NCI-H1436 treated with DMSO at 0.1 percent for 48 hours (cell line): Measurements from ENCODE around the gene WDTC1.

Source experiments
- DNase-seq: peaks from one replicate; lab custom pipeline; 2025; lab: John Stamatoyannopoulos, UW

The WDTC1 gene

DNA sequence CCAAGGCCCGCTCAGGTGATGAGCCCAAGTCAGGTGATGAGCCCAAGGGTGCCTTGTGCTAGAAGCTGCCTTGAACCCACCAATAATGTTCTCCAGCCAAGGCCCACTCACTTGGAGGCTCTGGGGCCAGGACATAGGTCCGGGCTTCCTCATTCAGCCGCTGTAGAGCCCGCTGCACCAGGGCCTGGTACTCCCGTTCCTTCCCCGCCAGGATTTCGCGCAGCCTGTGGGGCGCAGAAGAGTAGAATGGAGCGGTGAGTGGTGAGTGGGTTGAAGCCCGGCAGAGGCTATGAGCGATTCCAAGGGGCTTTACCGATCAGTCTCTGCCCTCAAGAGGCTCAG is 121.8 kb downstream of the WDTC1 start:
- DNase-seq: no peak

DNA sequence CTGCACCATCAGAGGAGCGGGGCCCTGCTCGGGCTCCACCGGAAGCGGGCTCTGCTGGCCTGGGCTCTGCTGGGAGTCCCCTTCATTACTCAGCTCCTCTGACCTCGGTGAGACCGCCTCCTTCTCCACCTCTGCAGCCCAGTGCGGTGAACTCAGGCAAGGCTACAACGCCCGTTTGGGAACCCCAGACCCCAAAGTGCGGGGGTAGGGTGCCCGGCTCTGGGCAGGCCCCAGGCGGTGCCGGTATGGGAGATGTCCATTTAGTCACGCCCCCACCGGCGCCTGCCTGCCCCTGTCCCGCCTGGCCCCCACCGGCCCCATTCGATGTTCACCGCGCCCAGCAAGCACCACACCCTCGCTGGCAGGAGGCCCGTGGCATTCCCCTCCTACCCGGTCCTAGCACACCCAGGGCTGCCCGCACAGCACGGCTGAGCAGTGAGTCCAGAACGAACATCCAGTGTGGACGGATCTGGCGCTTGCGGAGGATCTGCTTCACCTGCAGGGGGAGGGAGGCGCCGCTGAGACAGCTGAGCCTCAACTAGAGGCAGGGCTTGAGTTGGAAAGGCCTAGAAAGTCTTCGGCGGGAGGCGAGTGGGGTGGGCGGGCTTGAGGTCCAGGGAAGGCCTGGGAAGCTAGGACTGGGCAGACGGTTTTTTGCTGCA is 122.3 kb downstream of the WDTC1 start:
- DNase-seq: no peak

DNA sequence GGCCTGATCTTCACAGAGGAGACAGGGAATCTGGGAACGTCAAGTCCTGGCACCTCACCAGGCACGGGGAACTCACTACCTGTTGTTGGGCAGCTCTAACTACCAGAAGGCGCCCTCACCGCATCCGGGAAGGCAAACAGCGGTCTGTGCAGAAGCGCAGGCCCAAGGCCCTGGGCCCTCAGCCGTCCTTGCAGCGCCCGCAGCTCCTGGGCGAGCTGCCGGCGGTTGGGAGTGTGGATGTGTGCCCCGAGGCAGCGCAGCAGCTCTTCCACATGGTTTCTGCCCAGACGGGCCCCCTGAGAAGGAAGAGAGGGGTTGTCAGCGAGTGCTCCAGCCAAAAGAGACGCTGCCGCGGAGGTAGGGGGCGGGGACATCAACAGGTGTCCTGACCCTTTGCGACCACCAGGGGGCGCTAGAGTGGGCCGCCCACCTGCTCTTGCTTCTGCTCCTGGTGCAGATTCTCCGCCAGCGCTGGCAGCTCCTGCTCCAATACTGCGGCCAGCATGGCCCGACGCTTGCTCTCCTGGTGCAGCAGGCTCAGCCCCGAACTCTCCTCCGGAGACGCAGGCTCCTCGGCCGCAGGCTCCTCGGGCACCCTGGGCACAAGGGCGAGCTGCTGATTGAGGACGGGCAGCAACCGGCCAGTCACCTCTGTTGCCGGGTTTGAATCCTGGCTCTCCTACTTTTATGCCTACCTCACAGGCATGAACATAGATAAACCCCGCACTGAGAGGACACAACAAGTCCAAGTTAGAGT is 123.0 kb downstream of the WDTC1 start:
- no peak for DNase-seq
